Tibial nerve (tissue), 3 donors: Measurements from ENCODE around the gene TMEM212.

Source experiments
- CTCF ChIP-seq, 5 experiments: fragments of 200-600 bp in 3 of 5; fragments of 450-650 bp in 2 of 5; sonication (generic) in 3 of 5; IDR thresholded peaks; one replicate each; pipeline ENCODE4 v1.5.1; 2016 to 2019; ENCODE audit warnings: antibody characterized with exemption in 5 of 5, mild to moderate bottlenecking in 3 of 5, moderate library complexity in 2 of 5
- POLR2A ChIP-seq, 2 donors: fragments of 450-650 bp; IDR thresholded peaks; one replicate each; pipeline ENCODE4 v1.6.1; 2017; ENCODE audit warnings: antibody characterized with exemption in 2 of 2, mild to moderate bottlenecking in 2 of 2, moderate library complexity in 2 of 2

GRCh38 chr3:171883257-171883892 lies 40.2 kb downstream of the TMEM212 start:
- TF ChIP-seq CTCF (IDR thresholded peaks at IDR 0.05) = no peak
- no peak for TF ChIP-seq POLR2A (IDR thresholded peaks at IDR 0.05)
